HG03139 (cell line): ENCODE data around the gene PRXL2B.
A peak's percentile ranks its signal among the peaks of the same experiment; 100 is the strongest.

Experiments
- ATAC-seq: cut with Tn5 transposase; IDR thresholded peaks from one replicate; pipeline ENCODE4 v1.9.1; 2021; ENCODE audit not compliant: unreplicated experiment

Gene PRXL2B

GRCh38 chr1:2585318-2586092 lies 1.1 kb upstream of the PRXL2B start:
- peak; percentile 34 for ATAC-seq

- ATAC-seq: no peak
Measured at GRCh38 chr1:2587071-2587859, 688 bp downstream of the PRXL2B start.

GRCh38 chr1:2587860-2588571 lies 1.4 kb downstream of the PRXL2B start:
- ATAC-seq: no peak

GRCh38 chr1:2588661-2589430 lies 2.3 kb downstream of the PRXL2B start:
- ATAC-seq: no peak

- ATAC-seq: no peak
Measured at GRCh38 chr1:2589431-2590232, 3.1 kb downstream of the PRXL2B start.

- ATAC-seq: no peak
Measured at GRCh38 chr1:2590233-2591141, 3.9 kb downstream of the PRXL2B start.

- no peak for ATAC-seq
Measured at GRCh38 chr1:2591233-2591580, 4.6 kb downstream of the PRXL2B start.

- ATAC-seq: no peak
Measured at GRCh38 chr1:2591581-2592261, 5.1 kb downstream of the PRXL2B start.

GRCh38 chr1:2592672-2593071 lies 6.1 kb downstream of the PRXL2B start:
- ATAC-seq: no peak

GRCh38 chr1:2593251-2593878 lies 6.8 kb downstream of the PRXL2B start:
- no peak for ATAC-seq

- ATAC-seq: no peak
Measured at GRCh38 chr1:2594001-2594640, 7.5 kb downstream of the PRXL2B start.

- no peak for ATAC-seq
Measured at GRCh38 chr1:2594641-2595131, 8.1 kb downstream of the PRXL2B start.

- ATAC-seq: no peak
Measured at GRCh38 chr1:2595261-2595811, 8.8 kb downstream of the PRXL2B start.

- no peak for ATAC-seq
Measured at GRCh38 chr1:2595812-2596529, 9.4 kb downstream of the PRXL2B start.

GRCh38 chr1:2596530-2597333 lies 10.2 kb downstream of the PRXL2B start:
- no peak for ATAC-seq
